Measurements from ENCODE around the gene TIMM21. TPM values are rescaled to one million over a fixed set of nuclear protein-coding genes. Genes with fewer than 3 reads are reported as not detected.

The TIMM21 gene
- total RNA-seq, 4 donors from 2014 or later: 32.7 to 38.3 (median 35.5) TPM

- H3K36me3 ChIP-seq: peaks cover 0 to 15% of the 10 kb centered on the region in 2 donors
- H3K4me1 ChIP-seq: peaks cover 5 to 39% (median 27%) of the 10 kb centered on the region in 3 donors
- H3K4me3 ChIP-seq: peak overlapping the region in 1 of 2 donors; percentile 64
- ATAC-seq: no peak
- WGBS, 2 donors (ENCODE audit: low coverage in 1 of 2): 12 to 39% methylated on average over 3 of the region's 3 CpGs
- no peaks in the 10 kb centered on the region for H3K9me3 ChIP-seq
- no peaks in the 10 kb centered on the region for H3K27me3 ChIP-seq
- peak overlapping the region in 3 of 4 donors; percentile 95 to 99 (median 96) for H3K27ac ChIP-seq
- TF ChIP-seq EP300 (IDR thresholded peaks at IDR 0.05) (no peak), POLR2AphosphoS5 (IDR thresholded peaks at IDR 0.05) (peak; percentile 58), POLR2A (IDR thresholded peaks at IDR 0.05) (no peak)
Measured at GRCh38 chr18:74146756-74147155, 1.6 kb upstream of the TIMM21 start.

- Histone ChIP-seq H3K27ac (peak overlapping the region in 3 of 4 donors; percentile 95 to 99 (median 96)), H3K4me1 (peaks cover 5 to 46% (median 27%) of the 10 kb centered on the region in 3 donors), H3K36me3 (peaks cover 0 to 22% of the 10 kb centered on the region in 2 donors), H3K9me3 (no peaks in the 10 kb centered on the region), H3K27me3 (no peaks in the 10 kb centered on the region), H3K4me3 (peak overlapping the region; percentile 64 to 98)
- no peak for ATAC-seq
- TF ChIP-seq POLR2A (IDR thresholded peaks at IDR 0.05): no peak
- TF ChIP-seq CTCF (IDR thresholded peaks at IDR 0.05): peak in 1 of 4 experiments; percentile 22
- no peak for TF ChIP-seq POLR2AphosphoS5 (IDR thresholded peaks at IDR 0.05)
- TF ChIP-seq EP300 (IDR thresholded peaks at IDR 0.05): no peak
- no CpG with 5 or more reads among the region's 28 CpGs for WGBS, 2 donors (ENCODE audit: low coverage in 1 of 2)
Measured at GRCh38 chr18:74147491-74147778, 888 bp upstream of the TIMM21 start.

DNA sequence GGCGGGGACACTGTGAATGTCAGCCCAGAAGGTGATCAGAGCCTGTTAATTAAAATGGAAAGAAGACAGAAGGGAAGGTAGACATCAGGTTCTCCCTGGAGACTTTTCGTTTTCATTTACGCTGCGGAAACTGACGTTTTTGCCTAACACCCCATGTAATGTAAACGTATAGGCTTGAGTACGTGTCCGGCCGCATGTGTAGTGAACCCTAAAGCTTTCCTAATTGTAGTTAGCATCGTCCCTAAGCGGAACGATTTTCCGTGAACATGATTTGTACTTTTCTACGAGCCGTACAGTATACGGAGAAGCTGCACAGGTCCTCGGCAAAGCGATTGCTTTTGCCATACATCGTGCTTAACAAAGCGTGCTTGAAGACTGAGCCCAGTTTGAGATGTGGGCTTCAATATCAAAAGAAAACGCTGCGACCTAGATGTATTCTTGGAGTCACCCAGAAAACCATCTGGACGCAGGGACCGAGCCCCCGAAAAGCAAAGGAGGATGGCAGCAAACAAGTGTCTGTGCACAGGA, 284 bp downstream of the TIMM21 start:
- 0% methylated on average over 10 to 22 of the region's 25 CpGs for WGBS, 2 donors (ENCODE audit: low coverage in 1 of 2)
- Histone ChIP-seq H3K4me1 (peaks cover 5 to 56% (median 27%) of the 10 kb centered on the region in 3 donors), H3K27me3 (no peaks in the 10 kb centered on the region), H3K9me3 (no peaks in the 10 kb centered on the region), H3K36me3 (peaks cover 0 to 24% of the 10 kb centered on the region in 2 donors), H3K27ac (peak overlapping the region; percentile 78 to 99 (median 96)), H3K4me3 (peak overlapping the region; percentile 64 to 98)
- TF ChIP-seq POLR2AphosphoS5 (IDR thresholded peaks at IDR 0.05) (no peak), POLR2A (IDR thresholded peaks at IDR 0.05) (no peak), EP300 (IDR thresholded peaks at IDR 0.05) (no peak), CTCF (IDR thresholded peaks at IDR 0.05) (no peak)
- no peak for ATAC-seq

GRCh38 chr18:74149878-74150277, 1.6 kb downstream of the TIMM21 start:
- H3K36me3 ChIP-seq: peaks cover 0 to 35% of the 10 kb centered on the region in 2 donors
- H3K4me3 ChIP-seq: no peak overlapping the region
- ATAC-seq: no peak
- 68 to 70% methylated on average over 5 of the region's 5 CpGs for WGBS, 2 donors (ENCODE audit: low coverage in 1 of 2)
- TF ChIP-seq EP300 (IDR thresholded peaks at IDR 0.05): no peak
- TF ChIP-seq CTCF (IDR thresholded peaks at IDR 0.05): no peak
- no peaks in the 10 kb centered on the region for H3K27me3 ChIP-seq
- H3K9me3 ChIP-seq: no peaks in the 10 kb centered on the region
- no peak overlapping the region for H3K27ac ChIP-seq
- peaks cover 5 to 56% (median 27%) of the 10 kb centered on the region in 3 donors for H3K4me1 ChIP-seq

DNA sequence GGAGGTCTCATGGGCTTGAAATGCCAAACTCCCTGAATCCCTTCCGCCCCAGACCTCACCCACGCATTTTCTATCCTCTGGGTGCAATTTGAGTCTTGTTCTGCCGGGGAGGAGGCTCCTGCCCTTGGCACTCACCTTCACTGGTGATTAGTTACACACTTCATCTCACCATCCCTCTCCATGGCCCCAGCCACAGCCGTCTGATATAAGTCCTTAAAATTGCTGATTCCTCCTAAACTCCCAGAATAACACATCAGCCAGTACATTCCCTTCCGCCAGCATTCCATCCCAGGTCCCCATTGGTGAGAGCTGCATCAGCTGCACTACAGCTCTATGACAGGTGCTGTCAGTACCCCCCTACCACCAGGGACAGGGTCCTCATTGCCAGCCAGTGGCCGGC, 3.9 kb downstream of the TIMM21 start:
- TF ChIP-seq EP300 (IDR thresholded peaks at IDR 0.05) (no peak), CTCF (IDR thresholded peaks at IDR 0.05) (no peak), POLR2A (IDR thresholded peaks at IDR 0.05) (no peak)
- Histone ChIP-seq H3K4me3 (no peak overlapping the region), H3K9me3 (no peaks in the 10 kb centered on the region), H3K36me3 (peaks cover 0 to 57% of the 10 kb centered on the region in 2 donors), H3K27me3 (no peaks in the 10 kb centered on the region), H3K27ac (no peak overlapping the region), H3K4me1 (peaks cover 5 to 50% (median 25%) of the 10 kb centered on the region in 3 donors)
- ATAC-seq: no peak
- WGBS, 2 donors (ENCODE audit: low coverage in 1 of 2): 62 to 79% methylated on average over 2 to 5 of the region's 6 CpGs

Measured in gastroesophageal sphincter (tissue), 4 donors.